NCI-H524 treated with DMSO at 0.1 percent for 48 hours (cell line): Measurements from ENCODE around the gene DSCAML1.

Experiments
- DNase-seq: peaks from one replicate; lab custom pipeline; 2025; lab: John Stamatoyannopoulos, UW

Gene DSCAML1

GRCh38 chr11:117492578-117493251 is 304.3 kb downstream of the DSCAML1 start:
- DNase-seq = peak; percentile 63

GRCh38 chr11:117490911-117491310 is 306.1 kb downstream of the DSCAML1 start:
- DNase-seq = no peak

GRCh38 chr11:117489999-117490679 is 306.9 kb downstream of the DSCAML1 start:
- DNase-seq = no peak

- no peak for DNase-seq
These were observed 307.7 kb downstream of the DSCAML1 start for GRCh38 chr11:117488996-117489952.

- DNase-seq = no peak
These were observed 311.0 kb downstream of the DSCAML1 start for GRCh38 chr11:117486059-117486458.

- no peak for DNase-seq
These were observed 312.9 kb downstream of the DSCAML1 start for GRCh38 chr11:117484156-117484555.

GRCh38 chr11:117483372-117483771 is 313.6 kb downstream of the DSCAML1 start:
- no peak for DNase-seq

GRCh38 chr11:117482881-117483280 is 314.1 kb downstream of the DSCAML1 start:
- no peak for DNase-seq

GRCh38 chr11:117481885-117482284 is 315.1 kb downstream of the DSCAML1 start:
- DNase-seq = no peak

- DNase-seq = no peak
These were observed 316.0 kb downstream of the DSCAML1 start for GRCh38 chr11:117481036-117481435.

- DNase-seq = no peak
These were observed 316.8 kb downstream of the DSCAML1 start for GRCh38 chr11:117480221-117480620.

GRCh38 chr11:117479372-117479771 is 317.6 kb downstream of the DSCAML1 start:
- no peak for DNase-seq

- no peak for DNase-seq
These were observed 318.1 kb downstream of the DSCAML1 start for GRCh38 chr11:117478926-117479325.

GRCh38 chr11:117478126-117478860 is 318.7 kb downstream of the DSCAML1 start:
- DNase-seq = no peak

GRCh38 chr11:117477721-117478120 is 319.3 kb downstream of the DSCAML1 start:
- DNase-seq = no peak

- no peak for DNase-seq
These were observed 320.4 kb downstream of the DSCAML1 start for GRCh38 chr11:117476531-117477142.

- DNase-seq = no peak
These were observed 321.1 kb downstream of the DSCAML1 start for GRCh38 chr11:117475716-117476530.

- DNase-seq = no peak
These were observed 323.4 kb downstream of the DSCAML1 start for GRCh38 chr11:117473481-117474091.

GRCh38 chr11:117471776-117472175 is 325.2 kb downstream of the DSCAML1 start:
- no peak for DNase-seq

- no peak for DNase-seq
These were observed 326.4 kb downstream of the DSCAML1 start for GRCh38 chr11:117470576-117470975.
